GM19395 (cell line): ENCODE results near the gene RECK.
A peak's percentile ranks its signal among the peaks of the same experiment; 100 is the strongest.
"Not testable (repeated sequence)": the region's sequence is repeated elsewhere in the genome, so short reads cannot be mapped to it uniquely, and the experiment has no call there.

Source experiments
- ATAC-seq: cut with Tn5 transposase; IDR thresholded peaks from one replicate; pipeline ENCODE4 v1.9.1; 2021; ENCODE audit warnings: mild to moderate bottlenecking, moderate library complexity; ENCODE audit not compliant: unreplicated experiment

RECK gene

GRCh38 chr9:36152741-36153438 lies 116.2 kb downstream of the RECK start:
- ATAC-seq, result no peak

GRCh38 chr9:36153746-36154145 lies 117.0 kb downstream of the RECK start:
- ATAC-seq, result no peak

- ATAC-seq, result no peak
Measured at GRCh38 chr9:36154331-36154952, 117.7 kb downstream of the RECK start.

GRCh38 chr9:36156116-36156515 lies 119.4 kb downstream of the RECK start:
- no peak for ATAC-seq

GRCh38 chr9:36158122-36158521 lies 121.4 kb downstream of the RECK start:
- ATAC-seq, result no peak

GRCh38 chr9:36158917-36159316 lies 122.2 kb downstream of the RECK start:
- ATAC-seq, result no peak

- not testable (repeated sequence) for ATAC-seq
Measured at GRCh38 chr9:36159509-36159908, 122.8 kb downstream of the RECK start.

GRCh38 chr9:36160126-36160525 lies 123.4 kb downstream of the RECK start:
- not testable (repeated sequence) for ATAC-seq

GRCh38 chr9:36161187-36161586 lies 124.5 kb downstream of the RECK start:
- ATAC-seq, result no peak

- no peak for ATAC-seq
Measured at GRCh38 chr9:36162211-36162738, 125.6 kb downstream of the RECK start.

- ATAC-seq, result no peak
Measured at GRCh38 chr9:36163049-36163785, 126.5 kb downstream of the RECK start.

GRCh38 chr9:36163786-36164170 lies 127.1 kb downstream of the RECK start:
- no peak for ATAC-seq

- no peak for ATAC-seq
Measured at GRCh38 chr9:36164372-36164771, 127.7 kb downstream of the RECK start.

- no peak for ATAC-seq
Measured at GRCh38 chr9:36164989-36165388, 128.3 kb downstream of the RECK start.

GRCh38 chr9:36165826-36166167 lies 129.1 kb downstream of the RECK start:
- no peak for ATAC-seq

GRCh38 chr9:36166168-36166927 lies 129.6 kb downstream of the RECK start:
- ATAC-seq, result peak; percentile 79

GRCh38 chr9:36169166-36169565 lies 132.5 kb downstream of the RECK start, which contains the start of gene CCIN:
Gene CCIN (plus strand): TSS chr9:36169388. CDS start chr9:36169503, 115 bp downstream.
- no peak for ATAC-seq

GRCh38 chr9:36169708-36170107 lies 133.0 kb downstream of the RECK start:
- no peak for ATAC-seq

GRCh38 chr9:36170531-36170930 lies 133.8 kb downstream of the RECK start:
- ATAC-seq, result no peak

- no peak for ATAC-seq
Measured at GRCh38 chr9:36173861-36174260, 137.1 kb downstream of the RECK start.
